AG09319 (cell line): ENCODE measurements around the gene CCDC74A.
"Not testable (repeated sequence)": the region's sequence is repeated elsewhere in the genome, so short reads cannot be mapped to it uniquely, and the experiment has no call there.

Source experiments
- DNase-seq: peaks from one replicate; pipeline ENCODE4 v3.0.0-alpha.2; 2010; ENCODE audit warnings: low read depth; ENCODE audit errors: extremely low read depth
- TF ChIP-seq, protein P1 (sequence below): IDR thresholded peaks from 2 replicates; pipeline ENCODE4 v1.5.1; 2011; ENCODE audit warnings: low read depth, mild to moderate bottlenecking, inconsistent platforms, low read length, moderate library complexity

The CCDC74A gene

DNA sequence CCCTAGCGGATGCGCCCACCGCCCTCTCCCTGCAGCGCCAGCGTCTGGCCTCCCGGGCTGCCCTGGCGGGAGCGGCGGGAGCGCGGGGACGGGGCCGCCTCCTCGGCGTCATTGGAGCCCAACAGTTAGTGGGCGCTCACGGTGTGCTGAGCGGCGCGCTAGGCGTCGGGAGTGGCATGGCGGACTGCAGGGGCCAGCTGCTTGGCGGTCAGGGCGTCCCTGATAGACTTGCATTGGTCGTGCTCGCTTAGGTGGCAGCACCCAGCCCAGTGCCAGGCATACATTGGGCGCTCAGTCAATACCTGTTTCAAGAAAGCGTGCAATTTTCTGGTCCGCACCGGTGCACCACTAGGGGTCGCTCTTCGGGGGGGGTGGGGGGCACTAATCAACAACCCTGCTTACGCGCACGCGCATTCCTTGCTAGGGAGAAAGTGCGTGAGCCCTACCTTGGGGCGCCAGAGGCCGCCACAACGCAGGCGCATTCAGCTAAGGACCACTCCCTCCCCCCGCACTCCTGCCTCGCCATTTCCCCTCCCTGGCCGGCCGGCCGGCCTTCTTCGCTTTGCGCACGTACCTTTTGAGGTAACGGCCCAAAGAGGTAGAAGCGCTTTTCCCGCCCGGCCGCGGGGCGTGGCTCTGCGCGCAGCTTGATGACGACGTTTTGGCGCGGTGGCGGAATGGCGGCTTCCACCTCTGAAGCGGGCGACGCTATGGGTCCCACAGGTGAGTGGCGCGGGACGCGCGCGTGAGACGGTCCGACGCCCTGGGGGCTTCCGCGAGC, 35.1 kb upstream of the CCDC74A start:
- DNase-seq, result peak; percentile 71
- TF ChIP-seq, protein P1, sequence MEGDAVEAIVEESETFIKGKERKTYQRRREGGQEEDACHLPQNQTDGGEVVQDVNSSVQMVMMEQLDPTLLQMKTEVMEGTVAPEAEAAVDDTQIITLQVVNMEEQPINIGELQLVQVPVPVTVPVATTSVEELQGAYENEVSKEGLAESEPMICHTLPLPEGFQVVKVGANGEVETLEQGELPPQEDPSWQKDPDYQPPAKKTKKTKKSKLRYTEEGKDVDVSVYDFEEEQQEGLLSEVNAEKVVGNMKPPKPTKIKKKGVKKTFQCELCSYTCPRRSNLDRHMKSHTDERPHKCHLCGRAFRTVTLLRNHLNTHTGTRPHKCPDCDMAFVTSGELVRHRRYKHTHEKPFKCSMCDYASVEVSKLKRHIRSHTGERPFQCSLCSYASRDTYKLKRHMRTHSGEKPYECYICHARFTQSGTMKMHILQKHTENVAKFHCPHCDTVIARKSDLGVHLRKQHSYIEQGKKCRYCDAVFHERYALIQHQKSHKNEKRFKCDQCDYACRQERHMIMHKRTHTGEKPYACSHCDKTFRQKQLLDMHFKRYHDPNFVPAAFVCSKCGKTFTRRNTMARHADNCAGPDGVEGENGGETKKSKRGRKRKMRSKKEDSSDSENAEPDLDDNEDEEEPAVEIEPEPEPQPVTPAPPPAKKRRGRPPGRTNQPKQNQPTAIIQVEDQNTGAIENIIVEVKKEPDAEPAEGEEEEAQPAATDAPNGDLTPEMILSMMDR, result peak; percentile 71

DNA sequence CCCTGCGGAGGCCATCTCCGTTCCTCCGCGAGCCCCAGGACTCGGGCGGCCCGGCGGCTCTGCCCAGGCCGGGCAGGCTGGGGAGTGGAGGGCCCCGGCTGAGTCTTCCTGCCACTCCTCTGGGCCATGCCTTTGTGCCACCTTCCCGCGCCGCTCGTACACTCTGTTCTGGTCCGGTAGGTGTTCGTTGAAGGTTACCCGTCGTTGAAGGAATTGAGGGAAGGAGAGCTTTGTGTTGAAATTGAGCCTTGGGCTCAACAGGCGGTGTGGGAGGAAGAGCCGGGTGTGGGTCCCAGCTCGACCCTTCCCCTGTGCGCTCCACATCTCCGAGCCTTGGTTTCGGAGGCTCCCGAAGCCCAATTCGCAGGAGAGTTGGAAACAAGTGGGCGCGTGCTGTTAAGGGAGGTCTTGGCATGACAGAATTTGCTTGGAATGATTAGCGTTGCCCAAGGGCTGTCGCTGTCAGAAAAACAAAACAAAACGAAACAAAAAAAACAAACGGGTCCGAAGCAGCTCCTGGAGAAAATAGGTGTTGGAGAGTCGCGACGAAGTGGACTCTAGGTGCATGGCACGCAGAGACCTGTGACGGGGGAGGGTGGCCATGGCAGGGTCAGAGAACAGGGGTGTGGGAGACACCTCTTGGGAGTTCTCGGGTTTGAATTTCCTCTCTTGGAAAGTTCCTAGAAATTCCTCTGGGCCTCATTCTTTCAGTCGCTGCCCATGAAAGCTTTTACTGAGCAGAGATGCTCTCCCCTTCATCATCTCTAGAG, 34.3 kb upstream of the CCDC74A start:
- no peak for DNase-seq
- TF ChIP-seq, protein P1, result no peak

DNA sequence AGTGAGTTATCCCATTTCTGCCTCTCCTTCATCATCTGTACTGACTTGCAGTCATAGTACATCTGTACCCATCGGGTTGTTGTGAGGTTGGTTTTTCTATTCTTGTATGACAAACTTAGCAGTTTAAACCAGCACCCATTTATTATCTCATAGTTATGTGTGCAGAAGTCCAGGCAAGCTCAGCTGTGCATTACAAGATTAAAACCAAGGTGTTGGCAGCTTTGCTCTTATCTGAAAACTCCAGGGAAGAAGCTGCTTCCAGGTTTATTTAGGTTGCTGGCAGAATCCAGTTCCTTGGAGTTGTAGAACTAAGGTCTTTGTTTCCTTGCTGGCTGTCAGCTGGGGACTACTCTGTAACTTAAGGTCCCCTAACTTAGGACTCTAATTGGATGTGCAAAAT, 32.2 kb upstream of the CCDC74A start:
- not testable (repeated sequence) for DNase-seq

DNA sequence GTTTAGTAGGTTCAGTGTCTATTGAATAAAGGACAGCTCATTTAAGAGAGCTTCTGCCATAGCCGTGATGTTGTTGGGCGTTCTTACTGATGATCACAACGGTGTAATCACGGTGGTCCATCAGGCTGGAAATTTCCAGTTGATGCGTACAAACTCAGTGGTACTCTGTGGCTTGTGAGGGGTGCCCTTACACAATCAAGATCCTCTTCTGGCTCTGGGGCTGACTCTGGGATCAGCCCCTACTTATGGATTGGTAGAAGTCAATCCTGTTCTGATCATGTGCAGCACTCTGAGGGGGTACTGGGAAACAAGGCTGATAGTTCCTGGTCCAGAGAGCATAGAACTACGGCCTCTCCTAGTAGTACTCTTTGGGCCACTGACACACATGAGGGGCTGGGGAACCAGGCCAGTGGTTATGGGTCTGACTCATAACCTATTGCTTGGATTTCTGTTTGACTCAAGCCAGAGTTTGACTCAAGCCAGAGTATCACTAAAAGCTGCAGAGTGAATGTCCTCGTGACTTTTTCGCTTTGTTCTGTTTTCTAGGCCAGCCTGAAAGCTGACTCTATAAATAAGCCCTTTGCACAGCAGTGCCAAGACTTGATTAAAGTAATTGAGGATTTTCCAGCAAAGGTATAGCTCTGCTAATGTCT, 29.2 kb upstream of the CCDC74A start:
- not testable (repeated sequence) for DNase-seq

DNA sequence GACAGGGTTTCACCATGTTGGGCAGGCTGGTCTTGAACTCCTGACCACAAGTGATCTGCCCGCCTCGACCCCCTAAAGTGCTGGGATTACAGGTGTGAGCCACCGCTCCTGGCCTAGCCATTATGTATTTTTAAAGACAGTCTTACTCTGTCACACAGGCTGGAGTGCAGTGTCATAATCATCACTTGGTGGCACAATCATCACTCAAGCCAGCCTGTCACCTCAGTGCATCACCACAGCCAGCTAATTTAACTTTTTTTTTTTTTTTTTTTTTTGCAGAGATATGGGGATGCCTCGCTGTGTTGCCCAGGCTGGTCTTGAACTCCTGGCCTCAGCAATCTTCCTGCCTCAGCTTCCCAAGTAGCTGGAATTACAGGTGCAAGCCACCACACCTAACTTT, 24.1 kb upstream of the CCDC74A start:
- not testable (repeated sequence) for DNase-seq

DNA sequence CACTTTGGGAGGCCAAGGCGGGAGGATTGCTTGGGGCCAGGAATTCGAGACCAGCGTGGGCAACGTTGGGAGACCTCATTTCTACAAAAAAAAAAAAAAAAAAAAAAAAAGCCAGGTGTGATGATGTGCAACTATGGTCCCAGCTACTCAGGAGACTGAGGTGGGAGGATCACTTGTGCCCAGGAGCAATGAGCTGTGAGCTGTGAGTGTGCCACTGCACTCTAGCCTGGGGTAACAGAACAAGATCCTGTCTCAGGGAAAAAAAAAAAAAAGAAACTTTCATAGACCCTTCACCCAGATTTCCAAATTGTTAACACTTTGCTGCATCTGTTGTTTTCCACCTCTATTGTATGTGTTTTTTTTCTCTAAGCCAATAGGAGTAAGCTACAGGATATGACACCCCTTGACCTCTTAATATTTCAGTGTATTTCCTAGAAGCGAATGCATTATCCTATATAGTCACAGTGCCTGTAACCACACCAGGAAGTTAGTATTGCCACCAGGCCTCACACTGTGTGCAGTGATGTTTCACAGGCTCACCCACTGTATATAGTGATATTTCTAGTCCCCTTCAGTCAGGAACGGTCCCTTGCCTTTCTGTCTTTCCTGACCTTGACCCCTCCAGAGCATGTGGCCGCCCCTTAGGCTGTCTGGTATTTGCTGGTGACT, 23.5 kb upstream of the CCDC74A start:
- not testable (repeated sequence) for DNase-seq

DNA sequence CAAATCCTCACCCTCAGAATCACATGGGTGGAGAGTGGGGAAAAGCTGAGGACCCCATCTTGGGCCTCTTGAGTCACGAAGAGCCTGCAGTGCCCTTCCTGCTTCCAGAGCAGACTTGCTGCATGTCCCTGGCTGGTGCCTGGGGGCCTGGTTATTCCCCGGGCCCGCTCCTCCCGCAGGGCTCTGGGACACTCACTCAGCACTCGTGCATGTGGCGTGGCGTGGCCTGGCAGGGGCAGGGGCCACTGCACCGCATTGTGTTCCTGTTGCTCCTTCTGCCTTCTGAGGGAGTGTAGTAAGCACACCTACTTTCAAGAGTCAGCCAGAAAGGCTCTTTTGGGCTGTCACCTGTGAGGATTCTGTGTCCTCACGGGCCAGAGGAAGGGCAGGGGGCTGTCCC, 18.1 kb upstream of the CCDC74A start:
- DNase-seq, result no peak

DNA sequence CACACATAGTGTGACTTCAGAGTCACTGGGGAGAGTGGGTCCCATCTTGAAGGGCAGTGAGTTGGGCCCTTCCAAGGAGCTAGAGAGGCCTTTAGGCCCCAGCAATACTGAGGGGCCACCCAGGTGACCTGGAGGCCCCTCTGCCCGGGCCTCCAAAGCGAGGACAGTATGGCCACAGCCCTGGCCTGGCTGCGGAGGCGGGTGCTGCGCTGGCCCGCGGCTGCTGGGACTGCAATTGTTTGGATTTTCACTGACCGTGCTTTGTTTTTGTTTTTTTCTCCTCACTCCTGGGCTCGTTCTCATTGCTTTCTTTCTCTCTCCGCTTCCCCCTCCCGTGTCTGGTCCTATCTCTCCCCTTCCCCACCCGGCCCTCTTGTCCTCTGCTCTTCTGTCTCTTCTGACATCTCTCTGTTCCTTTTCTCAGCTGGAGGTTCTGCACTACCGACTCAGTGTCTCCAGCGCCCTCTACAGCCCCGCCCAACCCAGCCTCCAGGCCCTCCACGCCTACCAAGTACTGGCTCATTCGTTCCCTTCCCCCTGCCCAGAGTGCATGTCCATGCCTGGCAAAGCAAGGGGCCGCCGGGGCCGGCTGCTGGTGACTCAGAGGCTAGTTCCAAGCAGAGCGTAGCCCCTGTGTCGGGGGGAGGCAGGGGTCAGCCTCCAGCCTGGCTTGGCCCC, 16.3 kb upstream of the CCDC74A start:
- DNase-seq, result not testable (repeated sequence)

More for the DNA sequence above, 18.1 kb upstream of the CCDC74A start:
- TF ChIP-seq, protein P1, result no peak

DNA sequence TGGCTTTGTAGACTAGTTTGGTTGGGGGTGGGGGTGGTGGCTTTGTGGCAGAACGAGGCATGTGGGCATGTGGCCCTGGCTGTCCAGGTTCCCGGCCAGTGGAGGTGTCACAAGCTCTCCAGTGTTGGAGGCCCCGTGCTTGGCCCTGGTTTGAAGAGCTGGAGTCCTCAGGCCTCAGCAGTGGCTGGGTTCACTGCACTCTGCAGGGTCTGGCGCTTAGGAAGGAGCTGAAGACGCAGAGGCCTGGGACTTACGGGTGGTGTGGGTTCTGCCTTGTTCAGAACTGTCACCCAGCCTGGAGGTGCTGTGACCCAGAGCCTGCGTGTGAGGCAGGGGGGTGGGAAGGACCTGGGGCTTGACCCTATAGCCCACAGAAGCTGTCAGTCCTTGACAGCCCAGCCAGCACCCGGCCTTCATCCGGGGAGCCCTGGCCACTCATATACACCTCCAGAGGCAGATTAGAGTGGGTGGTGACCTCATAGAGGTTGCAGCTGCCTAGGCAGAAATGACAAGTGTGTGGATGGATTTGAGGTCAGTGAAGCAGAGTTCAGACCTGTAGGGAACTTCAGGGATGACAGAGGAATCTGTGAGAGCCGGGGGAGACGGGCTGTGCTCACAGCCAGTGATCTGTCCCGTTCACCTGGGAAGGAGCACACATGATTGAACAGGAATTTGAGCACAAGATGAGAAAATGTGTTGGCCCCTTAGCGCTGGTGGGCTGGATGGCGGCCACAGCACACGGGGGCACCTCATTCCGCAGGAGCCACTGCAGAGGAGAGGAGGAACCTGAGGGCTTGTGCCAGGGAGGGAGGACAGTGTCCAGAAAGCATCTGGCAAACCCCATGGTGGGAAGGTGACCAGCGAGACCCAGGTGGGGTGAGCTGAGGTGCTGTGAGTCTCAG, 15.5 kb upstream of the CCDC74A start:
- not testable (repeated sequence) for DNase-seq

DNA sequence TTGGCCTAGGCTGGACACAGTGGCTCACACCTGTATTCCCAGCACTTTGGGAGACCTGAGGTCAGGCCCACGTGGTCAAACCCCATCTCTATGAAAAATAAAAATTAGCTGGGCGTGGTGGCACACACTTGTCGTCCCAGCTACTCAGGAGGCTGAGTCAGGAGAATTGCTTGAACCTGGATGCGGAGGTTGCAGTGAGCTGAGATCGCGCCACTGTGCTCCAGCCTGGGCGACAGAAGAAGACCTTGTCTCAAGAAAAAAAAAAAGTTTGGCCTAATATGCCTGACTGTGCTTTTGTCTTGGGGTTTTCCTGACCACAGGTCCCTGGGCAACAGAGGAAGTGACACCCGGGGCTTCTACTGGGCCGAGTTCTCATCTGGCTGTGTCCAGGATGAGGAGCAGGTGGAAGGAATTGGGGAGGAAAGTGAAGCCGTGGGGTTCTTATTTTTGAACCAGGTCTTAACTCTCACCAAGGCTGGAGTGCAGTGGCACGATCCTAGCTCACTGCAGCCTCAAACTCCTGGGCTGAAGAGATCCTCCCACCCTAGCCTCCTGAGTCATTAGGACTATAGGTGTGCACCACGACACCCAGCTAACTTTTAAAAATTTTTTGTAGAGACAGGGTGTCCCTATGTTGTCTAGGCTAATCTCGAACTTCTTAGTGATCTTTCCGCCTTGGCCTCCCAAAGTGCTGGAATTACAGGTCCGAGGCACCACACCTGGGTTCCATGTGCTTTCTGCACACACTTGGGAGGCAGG, 13.1 kb upstream of the CCDC74A start:
- not testable (repeated sequence) for DNase-seq

DNA sequence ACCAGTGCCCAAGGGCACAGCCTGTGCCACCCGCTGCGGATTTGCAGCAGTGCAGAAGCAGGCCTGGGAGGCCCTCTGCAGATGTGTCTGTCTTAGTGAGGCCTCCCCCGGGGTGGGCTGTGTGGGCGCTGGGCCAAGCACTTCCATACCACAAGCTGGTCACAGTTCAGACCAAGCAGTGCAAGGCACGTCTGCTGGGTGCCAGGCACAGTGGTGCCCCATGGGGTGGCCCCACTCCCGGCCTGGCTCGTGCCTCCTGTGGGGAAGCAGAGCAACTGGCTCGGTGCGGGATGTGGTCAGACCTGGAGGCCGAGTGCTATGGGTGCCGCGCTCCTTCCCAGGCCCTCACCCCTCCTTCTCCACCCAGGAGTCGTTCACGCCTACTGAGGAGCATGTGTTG, 12.5 kb upstream of the CCDC74A start:
- not testable (repeated sequence) for DNase-seq
